Astrocyte of the hippocampus (primary cell): Measurements from ENCODE around the gene LRRC36.

ENCODE experiments used
- DNase-seq: peaks from one replicate; pipeline ENCODE4 v3.0.0; 2011; ENCODE audit warnings: low read depth, low spot score

The LRRC36 gene

DNA sequence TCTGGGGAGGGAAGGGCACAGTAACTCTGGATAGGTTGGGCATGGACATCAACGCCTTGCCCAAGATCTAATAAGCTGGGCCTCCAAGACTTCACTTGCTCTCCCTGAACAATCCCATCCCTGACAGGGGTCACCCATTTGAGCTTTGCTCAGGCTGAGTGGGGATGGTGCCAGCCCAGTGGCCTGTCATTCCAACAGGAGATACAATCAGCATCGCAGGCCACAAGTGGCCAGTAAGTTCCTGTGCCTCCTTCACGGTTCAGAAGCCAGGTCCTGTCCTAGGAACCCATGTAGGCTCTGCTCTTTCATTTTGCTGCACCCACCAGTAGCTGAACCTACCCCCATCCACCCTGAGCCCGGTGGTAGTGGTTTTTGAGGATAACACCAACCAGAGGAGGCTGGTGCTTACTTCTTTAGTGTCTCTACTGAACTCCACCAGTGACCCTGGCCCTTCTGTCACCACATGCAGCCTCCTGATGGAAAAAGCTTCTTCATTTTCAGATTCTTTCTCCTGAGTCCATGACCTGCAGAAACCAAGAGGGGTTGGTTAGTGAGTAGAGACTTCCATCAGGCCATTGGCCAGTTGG lies 32.4 kb upstream of the LRRC36 start:
- DNase-seq = no peak

DNA sequence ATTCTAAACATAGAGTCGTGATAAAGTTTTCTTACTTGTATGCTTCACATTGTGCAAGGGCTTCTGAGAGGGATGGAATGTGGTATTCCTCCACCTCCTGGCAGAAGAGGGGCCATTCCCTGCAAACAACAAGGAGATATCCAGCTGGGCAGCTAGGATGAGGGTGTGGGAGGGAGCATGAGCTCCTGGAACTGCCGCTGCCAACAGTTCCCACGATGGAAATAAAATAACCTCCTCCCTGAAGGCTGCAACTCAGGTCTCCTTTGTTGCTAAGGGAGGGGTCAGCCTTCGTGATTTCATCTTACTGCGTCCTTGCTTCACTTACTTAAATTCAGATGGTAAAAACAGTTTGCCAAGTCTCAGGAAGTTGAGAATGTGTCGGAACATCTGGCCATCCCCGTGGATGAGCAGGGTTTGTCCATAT lies 31.7 kb upstream of the LRRC36 start:
- DNase-seq = no peak

DNA sequence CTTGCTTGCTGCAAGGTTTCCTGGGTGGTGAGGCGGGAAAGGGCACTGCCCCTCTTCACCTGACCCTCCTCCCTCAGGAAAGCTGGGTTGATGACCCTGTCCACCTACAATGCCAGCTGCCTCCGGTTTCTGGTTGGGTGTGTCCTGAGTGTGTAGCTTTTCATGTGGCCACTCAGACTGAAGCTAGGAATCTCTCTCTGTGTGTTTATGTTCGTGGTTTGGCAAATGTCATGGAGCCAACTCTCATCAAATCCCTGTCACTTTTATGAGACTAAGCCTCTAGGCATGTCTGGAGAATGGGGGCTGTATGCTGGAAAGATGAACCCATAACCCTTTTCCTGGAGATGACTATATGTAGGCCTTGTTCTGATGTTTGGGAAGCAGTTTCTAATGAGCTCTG lies 30.2 kb upstream of the LRRC36 start:
- peak; percentile 85 for DNase-seq

DNA sequence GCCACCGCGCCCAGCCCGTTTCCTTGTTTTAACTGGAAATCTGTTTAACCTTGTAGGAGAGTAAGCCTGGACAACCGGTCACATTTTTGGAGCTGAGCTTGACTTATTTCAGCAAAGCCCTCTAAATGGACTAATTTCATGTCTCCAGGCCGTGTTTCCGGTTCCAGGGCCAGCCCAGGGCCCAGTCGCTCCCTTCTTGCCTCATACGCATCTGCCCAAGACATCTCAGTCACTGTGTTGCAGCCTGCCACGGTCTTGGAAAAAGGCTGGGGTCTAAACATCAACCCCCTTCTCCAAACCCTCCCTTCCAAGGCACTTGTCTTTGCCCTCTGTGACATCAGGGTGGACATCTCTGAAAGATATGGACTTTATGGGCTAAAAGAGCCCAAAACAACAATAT lies 28.3 kb upstream of the LRRC36 start:
- DNase-seq = no peak

DNA sequence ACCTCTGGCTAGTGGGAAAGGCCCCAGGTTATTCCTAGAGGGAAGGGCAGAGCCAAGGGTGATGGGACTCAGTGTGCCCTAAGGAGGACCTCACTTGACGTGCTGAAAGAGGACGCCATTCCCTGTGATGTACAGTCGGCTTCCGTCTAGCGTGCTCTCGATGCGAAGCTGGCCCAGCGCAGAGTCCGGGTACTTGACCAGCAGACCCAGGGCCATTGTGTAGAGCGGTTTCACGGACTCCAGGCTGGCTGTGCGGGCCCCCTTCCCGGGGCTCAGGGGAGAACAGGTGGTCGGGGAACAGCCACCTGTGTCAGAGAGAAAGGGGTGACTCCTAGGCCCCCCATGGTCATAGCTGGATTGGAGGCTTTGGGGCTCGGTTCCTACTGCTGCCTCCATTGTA lies 27.3 kb upstream of the LRRC36 start:
- no peak for DNase-seq

DNA sequence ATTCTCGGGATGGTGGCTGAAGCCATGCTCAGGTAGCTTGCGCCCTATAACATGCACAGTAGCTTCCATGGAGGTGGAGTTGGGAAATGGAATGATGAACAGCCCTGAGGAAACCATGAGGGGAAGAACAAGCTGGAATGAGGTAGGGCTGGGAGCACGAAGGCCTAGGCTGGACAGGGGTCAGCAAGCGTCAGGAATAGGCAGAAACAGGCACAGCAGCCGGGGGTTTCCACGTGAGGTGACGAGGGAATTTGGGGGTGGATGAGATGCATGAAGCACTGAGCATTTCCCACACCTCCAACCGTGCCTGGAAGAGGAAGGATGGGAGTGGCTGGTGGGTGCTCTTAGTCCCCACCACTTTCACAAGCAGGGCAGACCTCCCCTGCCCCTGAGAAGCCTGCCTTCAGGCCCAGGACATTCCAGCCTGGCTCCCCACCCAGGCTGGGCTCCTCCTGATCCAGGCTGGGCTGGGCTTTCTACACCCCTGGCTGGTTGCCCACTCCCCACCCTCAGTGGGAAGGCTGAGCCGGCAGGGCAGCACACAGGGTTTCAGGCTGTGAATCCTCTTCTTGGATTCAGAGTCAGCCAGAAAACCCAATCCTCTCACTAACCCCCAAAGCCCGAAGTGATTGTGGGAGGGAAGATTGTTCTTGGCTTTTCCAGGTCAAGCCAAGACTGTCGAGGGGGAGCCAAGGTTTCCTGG lies 25.4 kb upstream of the LRRC36 start:
- DNase-seq = peak; percentile 61

DNA sequence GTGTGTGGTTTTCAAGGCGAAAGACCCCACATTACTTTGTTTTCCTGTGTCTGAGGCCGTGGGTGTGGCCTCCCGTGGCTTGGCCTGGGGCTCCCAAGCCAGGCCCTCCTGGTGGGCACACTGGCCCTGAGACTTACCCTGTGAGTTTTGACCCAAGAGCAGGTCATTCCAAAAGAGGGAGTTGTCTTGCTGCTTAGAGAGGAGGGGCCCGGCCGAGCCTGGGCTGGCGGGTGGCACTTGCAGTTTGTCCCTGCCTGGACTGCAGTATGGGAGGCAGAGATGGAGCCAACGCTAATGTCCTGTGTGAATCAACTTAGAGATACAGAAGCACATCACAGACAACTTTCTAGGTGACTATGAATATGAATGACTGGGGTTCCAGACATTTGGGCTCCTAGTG lies 24.5 kb upstream of the LRRC36 start:
- DNase-seq = no peak

DNA sequence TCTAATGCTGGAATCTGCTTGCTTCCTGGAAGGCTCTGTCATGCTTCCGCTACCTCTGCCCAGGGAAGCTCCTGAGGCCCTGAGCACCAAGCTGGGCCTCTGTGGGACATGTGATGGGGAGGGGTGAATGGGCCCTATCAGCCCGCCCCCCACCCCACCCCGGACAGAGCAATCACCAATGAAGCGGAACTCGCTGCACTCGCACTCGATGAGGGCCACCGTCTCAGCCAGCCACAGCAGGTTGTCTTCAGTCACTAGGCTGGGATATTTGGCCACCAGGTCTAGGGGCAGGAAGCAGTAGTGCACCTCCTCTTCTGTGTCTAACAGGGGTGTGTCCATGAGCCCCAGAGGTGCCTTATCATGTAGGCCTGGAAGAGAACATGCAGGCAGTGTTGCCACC lies 23.6 kb upstream of the LRRC36 start:
- DNase-seq = no peak

DNA sequence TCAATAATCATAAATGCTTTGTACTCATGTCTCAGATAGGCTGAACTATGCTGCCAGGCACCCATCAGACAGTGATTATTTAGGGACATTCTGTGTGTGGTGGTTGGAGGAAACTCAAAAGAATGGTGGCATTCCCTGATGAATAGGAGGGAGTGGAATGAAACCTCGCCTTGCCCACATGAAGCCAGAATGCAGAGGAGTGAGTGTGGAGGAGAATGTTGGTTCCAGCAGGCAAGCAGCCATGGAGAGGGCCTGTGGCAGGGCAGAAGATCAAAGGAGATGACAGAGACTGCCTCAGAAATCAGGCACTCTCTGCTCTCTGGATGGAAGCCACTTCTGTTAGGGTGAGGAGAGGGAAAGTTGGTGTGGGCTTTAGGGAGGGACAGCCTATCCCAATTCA lies 22.6 kb upstream of the LRRC36 start:
- DNase-seq = peak; percentile 60

DNA sequence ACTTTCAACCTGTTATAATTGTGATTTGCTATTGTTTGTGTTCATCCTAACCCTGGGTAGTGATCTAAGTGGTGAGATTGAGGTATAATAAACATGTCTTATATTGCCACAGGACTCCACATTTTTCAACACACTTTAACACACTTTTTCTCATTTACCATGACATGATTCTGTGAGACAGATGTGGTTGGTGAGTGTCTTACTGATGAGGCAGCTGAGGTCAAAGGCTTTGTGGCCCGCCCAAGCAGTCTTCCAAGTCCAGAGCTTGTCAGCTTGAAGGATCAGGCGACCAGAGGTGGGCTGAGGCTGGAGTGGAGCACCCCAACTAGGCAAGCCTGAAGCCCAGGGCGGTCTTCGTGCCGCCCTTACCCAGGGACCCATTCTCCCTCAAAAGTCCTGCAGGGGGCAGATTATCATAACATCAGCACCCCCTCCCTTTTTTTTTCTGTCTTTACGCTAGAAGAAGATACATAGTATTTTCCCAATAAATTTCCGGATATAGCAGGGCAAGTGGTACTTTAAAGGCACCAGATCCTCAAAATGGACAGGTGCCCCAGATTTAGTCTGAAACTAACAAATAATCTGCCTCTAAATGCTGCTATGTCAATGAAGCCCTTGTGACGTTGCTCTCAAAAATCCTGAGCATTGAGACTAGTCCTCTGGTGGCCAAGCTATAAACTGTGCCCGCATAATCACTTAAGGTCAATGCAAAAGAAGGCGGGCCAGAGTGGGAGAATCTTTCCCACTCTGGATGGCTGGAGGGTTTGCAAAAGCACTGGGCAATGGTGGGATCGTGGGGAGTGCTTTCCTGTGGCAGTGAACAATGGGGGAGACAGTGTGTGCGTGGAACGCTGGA lies 21.2 kb upstream of the LRRC36 start:
- no peak for DNase-seq

DNA sequence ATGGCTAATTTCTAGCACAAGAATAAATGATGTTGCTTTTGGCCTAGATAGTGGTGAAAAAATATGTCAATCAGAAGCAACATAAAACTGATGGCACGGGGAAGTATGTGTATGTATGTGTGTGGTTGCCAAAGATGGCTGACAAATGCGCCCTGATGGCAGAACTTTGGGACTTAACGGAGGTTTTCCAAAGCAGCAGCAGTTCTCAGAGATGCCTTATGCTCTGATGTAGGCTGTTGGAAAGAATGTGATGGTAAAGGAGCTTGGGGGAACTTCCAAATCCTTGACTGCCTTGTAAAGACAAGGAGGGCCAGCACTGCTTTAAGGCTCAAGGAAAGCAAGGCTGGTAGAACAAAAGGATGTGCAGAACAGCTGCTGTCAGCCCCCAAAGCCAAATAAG lies 16.1 kb upstream of the LRRC36 start:
- DNase-seq = no peak

DNA sequence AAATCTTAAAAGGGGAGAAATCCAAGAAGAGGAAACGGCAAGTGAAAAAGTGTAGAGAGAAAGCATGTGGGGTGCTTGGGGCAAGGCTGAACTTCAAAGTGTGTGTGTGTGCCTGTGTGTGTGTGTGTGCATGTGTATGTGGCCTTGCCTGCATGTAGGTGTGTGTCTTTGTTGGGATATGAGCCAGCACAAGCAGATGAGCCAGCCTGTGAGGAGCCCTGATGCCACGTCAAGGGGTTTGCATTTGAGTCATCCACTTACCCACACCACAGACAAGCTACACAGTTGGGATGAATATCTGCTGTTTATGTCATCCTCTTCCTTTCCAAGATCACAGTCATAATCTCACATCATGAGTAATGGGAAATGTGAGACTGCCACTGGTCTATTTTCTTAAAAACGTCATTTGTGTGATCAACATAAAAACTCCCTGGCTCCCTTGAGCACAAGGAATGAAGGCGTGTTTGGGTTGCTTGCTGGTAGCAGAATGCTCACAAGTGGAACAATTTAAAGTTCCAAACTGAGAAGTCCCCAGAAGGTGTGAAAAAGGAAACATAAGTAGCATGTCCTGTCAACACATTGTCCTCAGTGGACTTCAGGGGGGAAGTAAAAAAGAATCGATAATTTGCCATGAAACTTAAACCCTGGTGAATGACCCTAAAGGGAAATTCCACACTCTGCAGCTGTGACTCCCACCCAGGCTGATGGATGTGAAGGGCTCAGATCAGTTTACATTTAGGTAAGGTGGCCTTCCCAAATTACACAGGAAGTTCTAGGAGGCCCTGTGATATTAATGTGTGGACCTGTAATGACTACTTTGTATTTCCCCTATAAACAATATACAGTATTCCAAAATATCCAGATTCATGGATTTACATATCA lies 14.8 kb upstream of the LRRC36 start:
- DNase-seq = peak; percentile 96

DNA sequence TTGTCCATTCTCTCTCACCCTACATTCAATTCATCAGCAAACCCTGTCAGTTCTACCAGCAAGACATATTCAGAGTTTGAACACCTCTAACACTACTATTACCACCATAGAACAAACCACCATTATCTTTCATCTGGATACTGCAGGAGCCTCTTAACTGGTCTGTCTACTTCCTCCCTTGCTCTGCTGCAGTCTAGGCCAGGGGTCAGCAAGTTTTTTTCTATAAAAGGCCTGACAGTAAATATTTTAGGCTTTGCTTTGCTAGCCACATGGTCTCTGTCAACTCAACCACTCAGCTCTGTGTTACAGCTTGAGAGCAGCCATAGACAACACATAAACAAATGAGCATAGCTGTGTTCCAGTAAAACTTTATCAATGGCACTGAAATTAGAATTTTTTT lies 13.9 kb upstream of the LRRC36 start:
- no peak for DNase-seq

DNA sequence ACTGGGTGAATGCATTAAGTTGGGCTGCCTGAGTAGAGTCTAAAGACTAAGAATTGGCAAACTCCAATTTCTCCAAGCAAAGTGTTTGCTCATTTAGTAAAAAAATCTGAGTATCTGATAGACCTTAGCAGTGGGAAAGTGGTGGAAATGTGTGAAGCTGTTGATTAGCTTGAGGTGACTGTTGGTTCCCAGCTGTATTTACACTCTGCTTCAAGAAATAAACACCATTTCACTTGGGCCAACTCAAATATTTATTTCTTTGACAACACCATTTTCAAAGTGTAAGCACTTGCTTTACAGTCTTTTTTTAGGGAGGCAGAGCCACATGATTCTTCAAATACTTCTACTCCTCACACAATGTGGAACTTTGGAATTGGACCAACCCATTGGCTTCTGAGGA lies 8.8 kb upstream of the LRRC36 start:
- DNase-seq = no peak

DNA sequence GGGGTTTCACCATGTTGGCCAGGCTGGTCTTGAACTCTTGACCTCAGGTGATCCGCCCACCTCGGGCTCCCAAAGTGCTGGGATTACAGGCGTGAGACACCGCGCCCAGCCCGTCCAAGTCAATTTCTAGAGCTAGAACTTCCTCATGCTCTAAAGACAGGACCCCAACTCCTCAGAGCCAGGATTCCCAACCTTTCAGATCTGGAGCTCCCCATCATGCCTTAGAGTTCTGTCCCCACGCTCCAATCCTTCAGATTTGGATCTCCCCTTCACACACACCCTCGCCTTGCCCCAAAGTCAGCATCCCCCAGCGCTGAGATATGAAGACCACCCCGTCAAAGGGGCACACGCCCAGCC lies 522 bp upstream of the LRRC36 start:
- no peak for DNase-seq

DNA sequence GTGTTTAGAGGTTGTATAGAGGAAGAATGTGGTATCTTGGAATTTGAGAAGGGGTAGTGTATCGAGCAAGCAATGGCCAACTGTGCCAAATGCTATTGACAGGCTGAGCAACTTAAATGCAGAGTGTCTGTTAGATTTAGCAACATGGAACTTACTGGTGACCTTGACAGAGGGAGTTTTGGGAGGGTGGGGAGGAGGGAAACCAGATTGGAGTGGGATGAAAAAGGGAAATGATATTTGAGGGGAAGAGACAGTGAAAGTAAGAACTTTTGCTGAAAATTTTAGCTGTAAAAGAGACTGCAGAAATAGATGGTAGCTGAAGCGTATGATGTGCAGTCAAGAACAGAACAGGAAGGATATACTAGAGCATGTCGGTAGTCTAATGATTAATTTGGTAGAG lies 1.1 kb downstream of the LRRC36 start:
- no peak for DNase-seq

DNA sequence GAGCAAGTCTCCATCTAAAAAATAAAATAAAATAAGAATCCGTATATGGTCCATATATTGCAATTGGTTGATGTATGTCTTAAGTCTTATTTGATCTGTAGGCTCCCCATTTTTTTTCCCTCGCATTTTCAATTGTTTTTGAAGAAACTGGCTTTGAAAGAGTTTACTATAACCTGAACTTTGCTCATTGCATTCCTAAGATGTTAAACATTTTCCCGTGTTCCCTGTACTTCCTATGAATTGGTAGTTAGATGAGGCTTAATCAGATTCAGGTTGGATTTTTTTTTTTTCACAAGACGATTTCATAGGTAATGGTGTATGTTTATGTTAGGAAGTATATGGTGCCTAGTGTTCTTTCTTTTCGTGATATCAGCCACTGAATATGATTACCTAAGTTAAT lies 3.3 kb downstream of the LRRC36 start:
- DNase-seq = no peak

DNA sequence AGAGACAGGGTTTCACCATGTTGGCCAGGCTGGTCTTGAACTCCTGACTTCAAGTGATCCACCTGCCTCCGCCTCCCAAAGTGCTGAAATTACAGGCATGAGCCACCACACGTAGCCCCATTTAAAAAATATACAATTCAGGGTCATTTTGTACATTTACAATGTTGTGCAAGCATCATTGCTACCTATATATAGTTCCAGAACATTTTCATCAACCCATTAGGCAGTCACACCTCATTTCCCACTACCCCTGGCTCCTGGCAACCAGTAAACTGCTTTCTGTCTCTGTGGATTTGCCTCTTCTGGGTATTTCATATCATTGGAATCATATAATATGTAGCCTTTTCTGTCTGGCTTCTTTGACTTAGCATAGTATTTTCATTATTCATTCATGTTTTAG lies 6.7 kb downstream of the LRRC36 start:
- no peak for DNase-seq

DNA sequence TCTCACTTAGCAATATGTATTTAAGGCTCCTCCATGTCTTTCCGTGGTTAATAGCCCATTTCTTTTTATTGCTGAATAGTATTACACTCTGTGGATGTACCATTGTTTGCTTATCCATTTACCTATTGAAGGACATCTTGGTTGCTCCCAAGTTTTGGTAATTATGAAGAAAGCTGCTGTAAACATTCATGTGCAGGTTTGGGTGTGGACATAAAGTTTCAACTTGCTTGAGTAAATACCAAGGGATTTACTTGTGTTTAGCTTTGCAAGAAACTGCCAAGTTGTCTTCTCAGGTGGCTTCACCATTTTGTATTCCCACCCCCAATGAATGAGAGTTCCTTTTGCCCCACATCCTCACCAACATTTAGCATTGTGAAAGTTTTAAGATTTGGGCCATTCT lies 9.5 kb downstream of the LRRC36 start:
- no peak for DNase-seq

DNA sequence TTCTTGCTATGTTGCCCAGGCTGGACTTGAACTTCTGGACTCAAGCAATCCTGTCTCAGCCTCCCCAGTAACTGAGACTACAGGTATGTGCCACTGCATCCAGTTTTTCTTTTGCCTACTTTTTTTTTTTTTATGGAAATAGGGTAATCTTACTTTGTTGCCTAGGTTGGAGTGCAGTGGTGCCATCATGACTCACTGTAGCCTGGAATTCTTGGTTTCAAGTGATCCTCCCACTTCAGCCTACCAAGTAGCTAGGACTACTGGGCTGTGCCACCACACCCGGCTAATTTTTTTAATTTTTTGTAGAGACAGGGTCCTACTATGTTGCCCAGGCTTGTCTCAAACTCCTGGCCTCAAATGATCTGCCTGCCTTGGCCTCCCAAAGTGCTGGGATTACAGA lies 10.0 kb downstream of the LRRC36 start:
- DNase-seq = no peak

DNA sequence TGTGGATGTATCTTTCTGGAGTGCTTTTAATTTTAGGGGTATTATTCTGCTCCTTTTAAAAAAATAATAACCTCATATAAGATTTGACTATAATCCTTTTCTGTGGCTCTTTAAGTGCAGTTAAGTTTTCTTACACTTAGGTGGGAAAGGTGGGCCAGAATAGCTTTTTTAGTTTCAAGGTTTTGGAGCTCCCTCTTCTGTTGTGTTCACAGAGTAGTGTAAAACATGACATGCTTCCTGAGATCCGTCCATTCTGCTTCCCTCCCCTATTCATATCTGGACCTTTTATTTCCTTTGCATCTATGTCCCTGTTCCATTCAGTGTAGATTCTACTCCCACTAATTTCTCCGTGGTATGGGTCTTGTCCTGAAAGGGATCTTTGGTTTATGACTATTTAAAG lies 12.8 kb downstream of the LRRC36 start:
- peak; percentile 39 for DNase-seq

DNA sequence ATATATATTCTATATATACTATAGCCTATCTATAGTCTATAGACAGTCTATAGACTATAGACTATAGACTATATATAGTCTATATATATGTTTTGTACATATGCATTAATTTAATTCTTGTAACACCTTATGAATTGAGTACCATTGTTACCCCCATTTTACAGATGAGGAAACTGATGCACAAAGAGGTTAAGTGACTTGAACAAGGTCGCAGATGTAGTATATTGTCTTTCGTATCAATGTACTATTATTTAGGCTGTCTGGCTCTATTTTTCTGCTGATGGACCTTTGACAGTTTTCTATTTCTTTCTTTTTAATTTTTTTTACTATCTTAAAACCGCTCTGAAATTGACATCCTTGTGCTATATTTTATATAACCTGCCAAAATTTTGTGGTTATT lies 14.6 kb downstream of the LRRC36 start:
- no peak for DNase-seq
